Lower leg skin (tissue), 4 donors: ENCODE measurements around the gene FUT1. TPM values are rescaled to one million over a fixed set of nuclear protein-coding genes. Genes with fewer than 3 reads are reported as not detected.
"Not testable (repeated sequence)": the region's sequence is repeated elsewhere in the genome, so short reads cannot be mapped to it uniquely, and the experiment has no call there.

Source experiments
- DNase-seq, 2 donors: peaks; one replicate each; pipeline ENCODE4 v3.0.0-alpha.2; 2019; ENCODE audit warnings: low spot score in 2 of 2
- H3K4me3 ChIP-seq: fragments of 200-600 bp; sonication (generic); 2 replicates; pipeline ENCODE4 v1.5.1; 2017; ENCODE audit warnings: mild to moderate bottlenecking, low read depth; ENCODE audit not compliant: poor library complexity, severe bottlenecking
- CTCF ChIP-seq, 3 donors: fragments of 450-650 bp; IDR thresholded peaks; one replicate each; pipeline ENCODE4 v1.5.1; 2016; ENCODE audit warnings: antibody characterized with exemption in 3 of 3, mild to moderate bottlenecking in 3 of 3, moderate library complexity in 2 of 3
- POLR2A ChIP-seq, 2 donors: fragments of 450-650 bp; IDR thresholded peaks; one replicate each; pipeline ENCODE4 v1.6.1; 2016 to 2017; ENCODE audit warnings: antibody characterized with exemption in 2 of 2, mild to moderate bottlenecking in 1 of 2, moderate library complexity in 1 of 2
- WGBS, 2 donors: methylation state at CpG; one replicate each; pipeline ENCODE4 v1.1.5; 2018; 5-methylcytosine and 5-hydroxymethylcytosine counted together
- intact Hi-C: fragments of 100-400 bp; cut with DNase I; formaldehyde crosslinking; loops from one replicate; pipeline ENCODE4 v1.15.0; 2023; ENCODE audit warnings: low total_unique reads
- total RNA-seq, 4 donors: library from RNA; depleted of rRNA; stranded (reverse); fragments of >200 nt; gene quantifications; one replicate each; pipeline ENCODE4 v1.1.0, GENCODE V29; 2016

Gene FUT1
- total RNA-seq, 4 donors from 2014 or later, result 1.7 to 4.9 (median 3.5) TPM

GRCh38 chr19:48720613-48721296 is 31.7 kb downstream of the FUT1 start:
- intact Hi-C loops, result no loop called here
- TF ChIP-seq CTCF (IDR thresholded peaks at IDR 0.05), result no peak
- no peak for TF ChIP-seq POLR2A (IDR thresholded peaks at IDR 0.05)
- peak; percentile 98 to 99 for DNase-seq
- H3K4me3 ChIP-seq, result peak overlapping the region; percentile 32
- 9 to 19% methylated on average over 42 of the region's 42 CpGs for WGBS, 2 donors

- intact Hi-C loops, result no loop called here
- H3K4me3 ChIP-seq, result no peak overlapping the region
- WGBS, 2 donors, result 15 to 24% methylated on average over 12 of the region's 12 CpGs
- DNase-seq, result no peak
- TF ChIP-seq POLR2A (IDR thresholded peaks at IDR 0.05) (no peak), CTCF (IDR thresholded peaks at IDR 0.05) (no peak)
Measured at GRCh38 chr19:48720251-48720612, 32.2 kb downstream of the FUT1 start.

GRCh38 chr19:48719263-48720171 is 32.9 kb downstream of the FUT1 start, which contains the start of gene MAMSTR:
Gene MAMSTR, minus strand, starts transcription at chr19:48719725. Its CDS starts 694 bp downstream, at chr19:48719031.
- DNase-seq, result no peak
- WGBS, 2 donors, result 75 to 82% methylated on average over 31 to 33 of the region's 33 CpGs
- H3K4me3 ChIP-seq, result no peak within 1 kb of the TSS
- intact Hi-C loops, result no loop called here
- no peak for TF ChIP-seq CTCF (IDR thresholded peaks at IDR 0.05)
- no peak for TF ChIP-seq POLR2A (IDR thresholded peaks at IDR 0.05)

GRCh38 chr19:48718711-48719231 is 33.7 kb downstream of the FUT1 start:
- no peak for DNase-seq
- 75 to 79% methylated on average over 15 of the region's 15 CpGs for WGBS, 2 donors
- intact Hi-C loops, result no loop called here
- no peak for TF ChIP-seq CTCF (IDR thresholded peaks at IDR 0.05)
- TF ChIP-seq POLR2A (IDR thresholded peaks at IDR 0.05), result no peak
- H3K4me3 ChIP-seq, result no peak overlapping the region

GRCh38 chr19:48718106-48718505 is 34.3 kb downstream of the FUT1 start:
- DNase-seq, H3K4me3 ChIP-seq, intact Hi-C loops: not testable (repeated sequence)
- WGBS, 2 donors, result 95 to 98% methylated on average over 13 of the region's 13 CpGs
